Activated CD4-positive, alpha-beta T cell treated with anti-CD3 and anti-CD28 coated beads, Interleukin-2, amount 50 U/mL, for 16 hours (primary cell): ENCODE data around the gene MICU2.
A peak's percentile ranks its signal among the peaks of the same experiment; 100 is the strongest.

ENCODE experiments used
- DNase-seq: peaks from one replicate; pipeline ENCODE4 v3.0.0-alpha.2; 2020

MICU2 gene

GRCh38 chr13:21476893-21477472, 127.0 kb downstream of the MICU2 start:
- DNase-seq: peak; percentile 86

- DNase-seq: no peak
Observed at GRCh38 chr13:21475115-21475514, 128.9 kb downstream of the MICU2 start.

GRCh38 chr13:21470785-21471184, 133.2 kb downstream of the MICU2 start:
- DNase-seq: no peak

GRCh38 chr13:21466527-21466926, 137.4 kb downstream of the MICU2 start:
- DNase-seq: no peak

GRCh38 chr13:21465710-21466160, 138.2 kb downstream of the MICU2 start:
- DNase-seq: no peak

- no peak for DNase-seq
Observed at GRCh38 chr13:21463424-21463823, 140.5 kb downstream of the MICU2 start.

GRCh38 chr13:21461131-21461530, 142.8 kb downstream of the MICU2 start:
- no peak for DNase-seq

- DNase-seq: peak; percentile 90
Observed at GRCh38 chr13:21458813-21459701, 144.9 kb downstream of the MICU2 start, which contains the start of gene ZDHHC20. ZDHHC20 (minus strand) TSS chr13:21459303; CDS start chr13:21459171, 132 bp downstream.

GRCh38 chr13:21458451-21458812, 145.5 kb downstream of the MICU2 start:
- DNase-seq: peak; percentile 61

- DNase-seq: no peak
Observed at GRCh38 chr13:21453387-21454081, 150.4 kb downstream of the MICU2 start.

- no peak for DNase-seq
Observed at GRCh38 chr13:21450936-21451335, 153.0 kb downstream of the MICU2 start.

GRCh38 chr13:21446656-21447055, 157.3 kb downstream of the MICU2 start:
- DNase-seq: no peak

- DNase-seq: no peak
Observed at GRCh38 chr13:21445759-21446158, 158.2 kb downstream of the MICU2 start.

- no peak for DNase-seq
Observed at GRCh38 chr13:21443171-21443570, 160.8 kb downstream of the MICU2 start.
